ENCODE measurements around the gene SP2. TPM values are rescaled to one million over a fixed set of nuclear protein-coding genes. Genes with fewer than 3 reads are reported as not detected.

The SP2 gene
- total RNA-seq, 1 donor from 2014 or later: 11.3 TPM

- H3K36me3 ChIP-seq: no peaks in the 10 kb centered on the region
- TF ChIP-seq POLR2A (IDR thresholded peaks at IDR 0.05) (no peak), CTCF (IDR thresholded peaks at IDR 0.05) (no peak)
- no peak overlapping the region for H3K4me3 ChIP-seq
- peaks cover 5% of the 10 kb centered on the region for H3K4me1 ChIP-seq
- H3K27ac ChIP-seq: no peak overlapping the region
- H3K27me3 ChIP-seq: no peaks in the 10 kb centered on the region
- intact Hi-C loops (cut with DNase I): no loop called here
- no peaks in the 10 kb centered on the region for H3K9me3 ChIP-seq
- DNase-seq (ENCODE audit: extremely low spot score in 2 of 2): no peak
These were observed 33.2 kb upstream of the SP2 start for GRCh38 chr17:47862621-47863440.

GRCh38 chr17:47864791-47865216 is 31.2 kb upstream of the SP2 start:
- no peak overlapping the region for H3K27ac ChIP-seq
- no peak overlapping the region for H3K4me3 ChIP-seq
- peaks cover 5% of the 10 kb centered on the region for H3K4me1 ChIP-seq
- H3K27me3 ChIP-seq: no peaks in the 10 kb centered on the region
- no peaks in the 10 kb centered on the region for H3K36me3 ChIP-seq
- TF ChIP-seq POLR2A (IDR thresholded peaks at IDR 0.05) (no peak), POLR2AphosphoS5 (IDR thresholded peaks at IDR 0.05; ENCODE audit: insufficient read depth in 1 of 2, low read depth in 1 of 2) (no peak)
- H3K9me3 ChIP-seq: no peaks in the 10 kb centered on the region
- no peak for DNase-seq (ENCODE audit: extremely low spot score in 2 of 2)
- intact Hi-C loops (cut with DNase I): no loop called here

- Histone ChIP-seq H3K4me3 (no peak overlapping the region), H3K36me3 (no peaks in the 10 kb centered on the region), H3K27ac (no peak overlapping the region), H3K4me1 (peaks cover 5% of the 10 kb centered on the region), H3K9me3 (no peaks in the 10 kb centered on the region), H3K27me3 (no peaks in the 10 kb centered on the region)
- intact Hi-C loops (cut with DNase I): no loop called here
- TF ChIP-seq CTCF (IDR thresholded peaks at IDR 0.05) (no peak), POLR2A (IDR thresholded peaks at IDR 0.05) (no peak), POLR2AphosphoS5 (IDR thresholded peaks at IDR 0.05; ENCODE audit: insufficient read depth in 1 of 2, low read depth in 1 of 2) (no peak)
- DNase-seq (ENCODE audit: extremely low spot score in 2 of 2): no peak
These were observed 29.1 kb upstream of the SP2 start for GRCh38 chr17:47866941-47867340.

GRCh38 chr17:47867813-47868533 is 28.1 kb upstream of the SP2 start:
- no peaks in the 10 kb centered on the region for H3K27me3 ChIP-seq
- H3K9me3 ChIP-seq: no peaks in the 10 kb centered on the region
- H3K27ac ChIP-seq: no peak overlapping the region
- H3K4me1 ChIP-seq: peaks cover 11% of the 10 kb centered on the region
- H3K36me3 ChIP-seq: no peaks in the 10 kb centered on the region
- TF ChIP-seq CTCF (IDR thresholded peaks at IDR 0.05) (no peak), POLR2A (IDR thresholded peaks at IDR 0.05) (no peak), POLR2AphosphoS5 (IDR thresholded peaks at IDR 0.05; ENCODE audit: insufficient read depth in 1 of 2, low read depth in 1 of 2) (no peak)
- no peak for DNase-seq (ENCODE audit: extremely low spot score in 2 of 2)
- intact Hi-C loops (cut with DNase I): no loop called here
- no peak overlapping the region for H3K4me3 ChIP-seq

GRCh38 chr17:47869114-47869513 is 26.9 kb upstream of the SP2 start:
- Histone ChIP-seq H3K4me3 (no peak overlapping the region), H3K27me3 (no peaks in the 10 kb centered on the region), H3K36me3 (no peaks in the 10 kb centered on the region), H3K4me1 (peaks cover 11% of the 10 kb centered on the region), H3K27ac (no peak overlapping the region), H3K9me3 (no peaks in the 10 kb centered on the region)
- intact Hi-C loops (cut with DNase I): no loop called here
- TF ChIP-seq POLR2A (IDR thresholded peaks at IDR 0.05) (no peak), POLR2AphosphoS5 (IDR thresholded peaks at IDR 0.05; ENCODE audit: insufficient read depth in 1 of 2, low read depth in 1 of 2) (no peak), CTCF (IDR thresholded peaks at IDR 0.05) (no peak)
- no peak for DNase-seq (ENCODE audit: extremely low spot score in 2 of 2)
